Esophagus squamous epithelium (tissue), 5 donors: ENCODE results near the gene SRMS. TPM values are rescaled to one million over a fixed set of nuclear protein-coding genes. Genes with fewer than 3 reads are reported as not detected.

Experiments
- DNase-seq: peaks from one replicate; lab custom pipeline; 2025; lab: John Stamatoyannopoulos, UW
- H3K27ac ChIP-seq, 4 donors: fragments of 200-600 bp; sonication (generic); one replicate each; pipeline ENCODE4 v1.5.1; 2016 to 2019; ENCODE audit warnings: mild to moderate bottlenecking in 1 of 4
- H3K27me3 ChIP-seq, 4 donors: fragments of 200-600 bp; sonication (generic); 1 replicate in 3 of 4; 2 replicates in 1 of 4; pipeline versions ENCODE4 v1.5.1 to v1.6.0; 2017 to 2021; ENCODE audit warnings: antibody characterized with exemption in 1 of 4
- H3K36me3 ChIP-seq, 3 donors: fragments of 200-600 bp; sonication (generic); one replicate each; pipeline ENCODE4 v1.5.1; 2016 to 2019
- H3K4me1 ChIP-seq, 3 donors: fragments of 200-600 bp; sonication (generic); one replicate each; pipeline ENCODE4 v1.5.1; 2017 to 2019
- H3K4me3 ChIP-seq, 4 donors: fragments of 200-600 bp; sonication (generic); 1 replicate in 3 of 4; 2 replicates in 1 of 4; pipeline ENCODE4 v1.5.1; 2016 to 2019; ENCODE audit warnings: mild to moderate bottlenecking in 2 of 4, moderate library complexity in 1 of 4
- H3K9me3 ChIP-seq, 3 donors: fragments of 200-600 bp; sonication (generic); one replicate each; pipeline ENCODE4 v1.5.1; 2016 to 2019
- POLR2A ChIP-seq, 4 donors: fragments of 450-650 bp; IDR thresholded peaks; one replicate each; pipeline ENCODE4 v1.6.1; 2017; ENCODE audit warnings: antibody characterized with exemption in 4 of 4, mild to moderate bottlenecking in 4 of 4, moderate library complexity in 3 of 4
- WGBS, 2 donors: methylation state at CpG; one replicate each; pipeline ENCODE4 v1.1.5; 2018; 5-methylcytosine and 5-hydroxymethylcytosine counted together
- intact Hi-C: fragments of 100-400 bp; cut with DNase I; formaldehyde crosslinking; loops from one replicate; pipeline ENCODE4 v1.15.0; 2022
- total RNA-seq, 4 donors: library from RNA; depleted of rRNA; stranded (reverse); fragments of >200 nt; gene quantifications; one replicate each; pipeline ENCODE4 v1.1.0, GENCODE V29; 2016
- TF ChIP-seq, protein P1 (sequence below), 6 experiments: fragments of 450-650 bp in 4 of 6; fragments of 200-600 bp in 2 of 6; sonication (generic) in 2 of 6; IDR thresholded peaks; one replicate each; pipeline ENCODE4 v1.5.1; 2016 to 2019; ENCODE audit warnings: antibody characterized with exemption in 6 of 6, mild to moderate bottlenecking in 4 of 6, moderate library complexity in 4 of 6
- donor health status: DM: yes; HTN: yes; CAD: no.

Gene SRMS
- total RNA-seq, 4 donors from 2014 or later: not detected

- H3K4me3 ChIP-seq: peak overlapping the region in 1 of 4 donors; percentile 29
- no peak for DNase-seq
- TF ChIP-seq POLR2A (IDR thresholded peaks at IDR 0.05): no peak
- TF ChIP-seq, protein P1, sequence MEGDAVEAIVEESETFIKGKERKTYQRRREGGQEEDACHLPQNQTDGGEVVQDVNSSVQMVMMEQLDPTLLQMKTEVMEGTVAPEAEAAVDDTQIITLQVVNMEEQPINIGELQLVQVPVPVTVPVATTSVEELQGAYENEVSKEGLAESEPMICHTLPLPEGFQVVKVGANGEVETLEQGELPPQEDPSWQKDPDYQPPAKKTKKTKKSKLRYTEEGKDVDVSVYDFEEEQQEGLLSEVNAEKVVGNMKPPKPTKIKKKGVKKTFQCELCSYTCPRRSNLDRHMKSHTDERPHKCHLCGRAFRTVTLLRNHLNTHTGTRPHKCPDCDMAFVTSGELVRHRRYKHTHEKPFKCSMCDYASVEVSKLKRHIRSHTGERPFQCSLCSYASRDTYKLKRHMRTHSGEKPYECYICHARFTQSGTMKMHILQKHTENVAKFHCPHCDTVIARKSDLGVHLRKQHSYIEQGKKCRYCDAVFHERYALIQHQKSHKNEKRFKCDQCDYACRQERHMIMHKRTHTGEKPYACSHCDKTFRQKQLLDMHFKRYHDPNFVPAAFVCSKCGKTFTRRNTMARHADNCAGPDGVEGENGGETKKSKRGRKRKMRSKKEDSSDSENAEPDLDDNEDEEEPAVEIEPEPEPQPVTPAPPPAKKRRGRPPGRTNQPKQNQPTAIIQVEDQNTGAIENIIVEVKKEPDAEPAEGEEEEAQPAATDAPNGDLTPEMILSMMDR (IDR thresholded peaks at IDR 0.05): no peak
- intact Hi-C loops: no loop called here
- WGBS, 2 donors: 33 to 48% methylated on average over 1 to 7 of the region's 10 CpGs
- H3K4me1 ChIP-seq: peaks cover 10 to 73% (median 28%) of the 10 kb centered on the region in 3 donors
- peaks cover 0 to 82% (median 0%) of the 10 kb centered on the region in 4 donors for H3K27me3 ChIP-seq
- H3K27ac ChIP-seq: peak overlapping the region in 3 of 4 donors; percentile 5 to 39 (median 37)
- no peaks in the 10 kb centered on the region for H3K9me3 ChIP-seq
- H3K36me3 ChIP-seq: no peaks in the 10 kb centered on the region
These were observed 4.9 kb downstream of the SRMS start for GRCh38 chr20:63542696-63543095.

GRCh38 chr20:63542031-63542559 is 5.5 kb downstream of the SRMS start:
- TF ChIP-seq, protein P1 (IDR thresholded peaks at IDR 0.05): no peak
- TF ChIP-seq POLR2A (IDR thresholded peaks at IDR 0.05): peak in 1 of 4 donors; percentile 41
- Histone ChIP-seq H3K4me3 (peak overlapping the region in 1 of 4 donors; percentile 29), H3K36me3 (no peaks in the 10 kb centered on the region), H3K27me3 (peaks cover 0 to 82% (median 0%) of the 10 kb centered on the region in 4 donors), H3K9me3 (no peaks in the 10 kb centered on the region), H3K27ac (peak overlapping the region in 3 of 4 donors; percentile 5 to 39 (median 37)), H3K4me1 (peaks cover 14 to 74% (median 33%) of the 10 kb centered on the region in 3 donors)
- DNase-seq: no peak
- 73 to 74% methylated on average over 6 to 10 of the region's 36 CpGs for WGBS, 2 donors
- intact Hi-C loops: no loop called here

GRCh38 chr20:63541371-63541770 is 6.2 kb downstream of the SRMS start:
- no peak overlapping the region for H3K4me3 ChIP-seq
- DNase-seq: no peak
- H3K36me3 ChIP-seq: no peaks in the 10 kb centered on the region
- H3K4me1 ChIP-seq: peaks cover 14 to 81% (median 33%) of the 10 kb centered on the region in 3 donors
- TF ChIP-seq, protein P1 (IDR thresholded peaks at IDR 0.05): no peak
- no peak for TF ChIP-seq POLR2A (IDR thresholded peaks at IDR 0.05)
- WGBS, 2 donors: 83% methylated on average over 10 of the region's 28 CpGs; no CpG with 5 or more reads in 1 of the 2 donors
- H3K27me3 ChIP-seq: peaks cover 0 to 82% (median 0%) of the 10 kb centered on the region in 4 donors
- H3K27ac ChIP-seq: no peak overlapping the region
- no peaks in the 10 kb centered on the region for H3K9me3 ChIP-seq
- intact Hi-C loops: no loop called here

GRCh38 chr20:63540417-63541186 is 6.9 kb downstream of the SRMS start:
- DNase-seq: no peak
- Histone ChIP-seq H3K27me3 (peaks cover 0 to 78% (median 0%) of the 10 kb centered on the region in 4 donors), H3K4me3 (no peak overlapping the region), H3K36me3 (no peaks in the 10 kb centered on the region), H3K9me3 (no peaks in the 10 kb centered on the region), H3K4me1 (peaks cover 14 to 81% (median 33%) of the 10 kb centered on the region in 3 donors), H3K27ac (no peak overlapping the region)
- WGBS, 2 donors: 55% methylated on average over 2 of the region's 49 CpGs; no CpG with 5 or more reads in 1 of the 2 donors
- intact Hi-C loops: no loop called here
- TF ChIP-seq, protein P1 (IDR thresholded peaks at IDR 0.05): no peak
- TF ChIP-seq POLR2A (IDR thresholded peaks at IDR 0.05): no peak
